Measurements from ENCODE around the gene C1GALT1.

Gene C1GALT1

DNA sequence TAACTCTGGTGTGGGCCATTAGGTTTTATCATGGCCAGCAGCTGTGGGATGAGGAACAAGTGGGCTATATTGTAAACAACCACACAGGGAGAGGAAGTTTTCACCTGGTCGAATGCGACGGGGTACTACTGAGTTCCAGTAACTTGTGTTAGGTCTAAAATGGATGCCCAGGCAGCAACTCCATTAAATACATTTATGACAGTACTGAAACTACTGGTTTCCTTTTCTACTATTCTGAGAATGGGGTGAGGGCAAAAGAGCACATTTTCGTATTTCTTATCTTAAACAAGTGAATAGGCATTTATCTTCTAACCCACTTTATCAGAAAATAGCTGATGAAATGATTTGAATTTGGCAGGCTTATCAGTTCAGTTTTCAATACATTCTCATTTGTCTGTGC is 109.7 kb downstream of the C1GALT1 start:
- no peak for DNase-seq

DNA sequence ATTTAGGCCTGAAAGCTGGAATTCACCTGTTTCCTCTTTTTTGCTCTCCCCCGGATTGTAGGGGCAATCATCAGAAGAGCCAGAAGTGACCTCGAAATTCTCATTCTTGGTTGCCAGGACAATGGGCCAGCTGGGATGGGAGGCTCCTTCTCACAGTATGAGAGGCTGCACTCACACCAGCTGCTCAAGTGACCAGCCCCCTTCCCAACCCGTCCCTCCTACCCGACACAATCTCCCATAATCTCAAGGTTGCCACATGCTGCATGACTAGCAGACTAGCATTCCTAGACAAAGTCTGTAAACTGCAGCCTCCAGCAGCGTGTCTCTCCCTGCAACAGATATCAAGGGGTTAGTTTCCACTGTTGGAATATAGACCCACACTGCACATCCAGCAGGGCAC is 110.3 kb downstream of the C1GALT1 start:
- no peak for DNase-seq

DNA sequence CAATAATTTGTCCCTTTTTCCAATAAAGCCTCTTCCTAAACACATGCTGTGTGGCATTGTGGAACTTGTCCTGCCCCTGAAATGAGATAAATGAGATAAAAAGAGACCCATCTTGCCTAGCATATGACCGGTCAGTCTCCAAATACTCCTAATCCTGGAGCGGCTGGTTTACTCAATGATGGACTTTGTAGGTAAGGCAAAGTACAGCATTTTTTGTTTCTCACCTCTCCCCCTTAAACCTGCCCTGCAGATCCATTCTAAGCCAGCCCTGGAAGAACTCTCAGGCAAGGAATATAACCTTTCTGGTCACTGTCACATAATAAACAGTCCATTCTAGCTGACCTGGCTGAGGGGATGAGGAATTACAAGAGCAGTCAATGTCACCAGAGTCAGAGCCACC is 110.7 kb downstream of the C1GALT1 start:
- DNase-seq, result no peak

DNA sequence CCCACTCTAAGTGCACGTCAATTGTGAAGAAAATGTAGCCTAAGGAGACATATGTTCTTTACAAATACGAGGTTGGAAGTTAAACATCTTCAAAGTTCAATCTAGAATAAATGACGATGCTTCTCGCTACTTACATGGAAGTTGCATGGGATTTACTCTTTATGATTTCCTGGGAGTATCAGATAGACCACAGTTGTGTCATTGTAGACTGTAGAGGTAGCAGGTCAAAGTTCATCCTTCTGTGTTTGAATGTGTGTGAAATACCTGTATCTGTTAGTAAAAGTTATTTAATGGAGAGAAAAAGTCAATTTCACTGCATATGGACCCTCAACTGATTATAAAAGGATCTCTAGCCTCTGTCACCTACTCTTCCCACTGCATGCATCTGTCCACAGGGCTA is 112.6 kb downstream of the C1GALT1 start:
- DNase-seq, result no peak

All from NCI-H1092 (cell line).